ENCODE data around the gene SERPINB13.

The SERPINB13 gene

GRCh38 chr18:63586966-63587365 is at the start of gene SERPINB13:
TSS of gene SERPINB13 (plus strand) at chr18:63587343. CDS start at chr18:63588668, 1,325 bp downstream.
- DNase-seq, result no peak
- H3K79me2 ChIP-seq (ENCODE audit: insufficient read depth, low read length), result no peaks in the 10 kb centered on the region
- TF ChIP-seq EZH2 (IDR thresholded peaks at IDR 0.05; ENCODE audit: borderline replicate concordance, low read depth, low read length, severe bottlenecking), result no peak
- TF ChIP-seq CTCF (IDR thresholded peaks at IDR 0.05; ENCODE audit: borderline replicate concordance, extremely low read depth, low read length, poor library complexity, severe bottlenecking), result no peak
- no peak within 1 kb of the TSS for H3K4me3 ChIP-seq (ENCODE audit: low read depth in 1 of 2, low read length in 2 of 2)
- peaks cover 3% of the 10 kb centered on the region for H3K27me3 ChIP-seq (ENCODE audit: insufficient read depth, low read length, poor library complexity)
- no peaks in the 10 kb centered on the region for H4K20me1 ChIP-seq (ENCODE audit: insufficient read depth, low read length)
- no peak within 1 kb of the TSS for H3K27ac ChIP-seq (ENCODE audit: low read length)
- no peaks in the 10 kb centered on the region for H3K4me1 ChIP-seq (ENCODE audit: insufficient read depth, low read length)
- H3K9ac ChIP-seq (ENCODE audit: low read depth, low read length), result no peak within 1 kb of the TSS
- H3K9me3 ChIP-seq (ENCODE audit: insufficient read depth, low read length, severe bottlenecking), result no peaks in the 10 kb centered on the region
- no peaks in the 10 kb centered on the region for H3K36me3 ChIP-seq (ENCODE audit: insufficient read depth, low read length)
- H2AFZ ChIP-seq (ENCODE audit: low read depth, low read length), result no peak within 1 kb of the TSS
- no peak for ATAC-seq (ENCODE audit: insufficient read depth, low read depth)
- no peak within 1 kb of the TSS for H3K4me2 ChIP-seq (ENCODE audit: insufficient read depth, low read length)

- ATAC-seq (ENCODE audit: insufficient read depth, low read depth) (no peak), DNase-seq (no peak)
- Histone ChIP-seq H3K4me1 (ENCODE audit: insufficient read depth, low read length) (no peaks in the 10 kb centered on the region), H3K9me3 (ENCODE audit: insufficient read depth, low read length, severe bottlenecking) (no peaks in the 10 kb centered on the region), H3K4me2 (ENCODE audit: insufficient read depth, low read length) (no peak overlapping the region), H3K79me2 (ENCODE audit: insufficient read depth, low read length) (no peaks in the 10 kb centered on the region), H3K4me3 (ENCODE audit: low read depth in 1 of 2, low read length in 2 of 2) (no peak overlapping the region), H3K36me3 (ENCODE audit: insufficient read depth, low read length) (no peaks in the 10 kb centered on the region), H3K9ac (ENCODE audit: low read depth, low read length) (no peak overlapping the region), H2AFZ (ENCODE audit: low read depth, low read length) (no peak overlapping the region), H3K27ac (ENCODE audit: low read length) (no peak overlapping the region), H3K27me3 (ENCODE audit: insufficient read depth, low read length, poor library complexity) (peaks cover 19% of the 10 kb centered on the region), H4K20me1 (ENCODE audit: insufficient read depth, low read length) (no peaks in the 10 kb centered on the region)
- TF ChIP-seq EZH2 (IDR thresholded peaks at IDR 0.05; ENCODE audit: borderline replicate concordance, low read depth, low read length, severe bottlenecking), result no peak
- TF ChIP-seq CTCF (IDR thresholded peaks at IDR 0.05; ENCODE audit: borderline replicate concordance, extremely low read depth, low read length, poor library complexity, severe bottlenecking), result no peak
Measured at GRCh38 chr18:63539904-63540510, 47.1 kb upstream of the SERPINB13 start.

GRCh38 chr18:63542069-63542468 is 45.1 kb upstream of the SERPINB13 start, which contains the start of gene SERPINB12:
TSS of gene SERPINB12 (plus strand) at chr18:63542369. CDS start at chr18:63556160, 13,791 bp downstream.
- no peak within 1 kb of the TSS for H3K9ac ChIP-seq (ENCODE audit: low read depth, low read length)
- H3K9me3 ChIP-seq (ENCODE audit: insufficient read depth, low read length, severe bottlenecking), result no peaks in the 10 kb centered on the region
- H4K20me1 ChIP-seq (ENCODE audit: insufficient read depth, low read length), result no peaks in the 10 kb centered on the region
- H3K36me3 ChIP-seq (ENCODE audit: insufficient read depth, low read length), result no peaks in the 10 kb centered on the region
- ATAC-seq (ENCODE audit: insufficient read depth, low read depth) (no peak), DNase-seq (no peak)
- H3K27ac ChIP-seq (ENCODE audit: low read length), result no peak within 1 kb of the TSS
- H2AFZ ChIP-seq (ENCODE audit: low read depth, low read length), result no peak within 1 kb of the TSS
- TF ChIP-seq CTCF (IDR thresholded peaks at IDR 0.05; ENCODE audit: borderline replicate concordance, extremely low read depth, low read length, poor library complexity, severe bottlenecking), result no peak
- TF ChIP-seq EZH2 (IDR thresholded peaks at IDR 0.05; ENCODE audit: borderline replicate concordance, low read depth, low read length, severe bottlenecking), result no peak
- H3K4me1 ChIP-seq (ENCODE audit: insufficient read depth, low read length), result no peaks in the 10 kb centered on the region
- H3K4me3 ChIP-seq (ENCODE audit: low read depth in 1 of 2, low read length in 2 of 2), result no peak within 1 kb of the TSS
- H3K4me2 ChIP-seq (ENCODE audit: insufficient read depth, low read length), result no peak within 1 kb of the TSS
- H3K27me3 ChIP-seq (ENCODE audit: insufficient read depth, low read length, poor library complexity), result peaks cover 22% of the 10 kb centered on the region
- no peaks in the 10 kb centered on the region for H3K79me2 ChIP-seq (ENCODE audit: insufficient read depth, low read length)

Data from DND-41 (cell line).